Astrocyte (in vitro differentiated cells and primary cell): Measurements from ENCODE around the gene SND1. TPM values are rescaled to one million over a fixed set of nuclear protein-coding genes. Genes with fewer than 3 reads are reported as not detected.

Source experiments
- DNase-seq: peaks from one replicate; pipeline ENCODE4 v3.0.0-alpha.2; 2010; ENCODE audit warnings: low read depth
- FAIRE-seq: peaks from 2 replicates; lab custom pipeline; 2011; peaks lifted over from hg19 to GRCh38; lab: Jason Lieb, UNC
- H2AFZ ChIP-seq: 2 replicates; pipeline ENCODE4 v1.6.0; 2012; ENCODE audit warnings: low read depth, low read length, inconsistent platforms
- H3K27ac ChIP-seq: 2 replicates; pipeline ENCODE4 v1.5.1; 2011; ENCODE audit warnings: low read depth, low read length, inconsistent platforms
- H3K27me3 ChIP-seq: 2 replicates; pipeline ENCODE4 v1.6.0; 2011; ENCODE audit warnings: low read length, inconsistent platforms; ENCODE audit not compliant: insufficient read depth
- H3K36me3 ChIP-seq: 2 replicates; pipeline ENCODE4 v1.5.1; 2011; ENCODE audit warnings: low read length, inconsistent platforms; ENCODE audit not compliant: insufficient read depth
- H3K4me1 ChIP-seq: 2 replicates; pipeline ENCODE4 v1.5.1; 2011; ENCODE audit warnings: low read length, inconsistent platforms; ENCODE audit not compliant: insufficient read depth
- H3K4me2 ChIP-seq: 2 replicates; pipeline ENCODE4 v1.6.0; 2012; ENCODE audit warnings: low read length, inconsistent platforms
- H3K4me3 ChIP-seq: 2 replicates; pipeline ENCODE4 v1.5.1; 2011; ENCODE audit warnings: low read depth, mild to moderate bottlenecking, low read length, inconsistent platforms; ENCODE audit not compliant: insufficient read depth
- H3K79me2 ChIP-seq: 2 replicates; pipeline ENCODE4 v1.6.0; 2012; ENCODE audit warnings: mild to moderate bottlenecking, low read length, inconsistent platforms; ENCODE audit not compliant: insufficient read depth
- H3K9ac ChIP-seq: 2 replicates; pipeline ENCODE4 v1.6.0; 2012; ENCODE audit warnings: mild to moderate bottlenecking, low read length, inconsistent platforms
- H3K9me3 ChIP-seq: 2 replicates; pipeline ENCODE4 v1.5.1; 2012; ENCODE audit warnings: low read depth, mild to moderate bottlenecking, low read length, inconsistent platforms; ENCODE audit not compliant: insufficient read depth
- H4K20me1 ChIP-seq: 2 replicates; pipeline ENCODE4 v1.6.0; 2012; ENCODE audit warnings: low read length, inconsistent platforms; ENCODE audit not compliant: insufficient read depth
- H3K27ac Mint-ChIP-seq: one replicate; pipeline ENCODE4 v1.8.0; 2021; ENCODE audit warnings: mild to moderate bottlenecking, mixed read lengths; ENCODE audit not compliant: unreplicated experiment
- H3K27me3 Mint-ChIP-seq: one replicate; pipeline ENCODE4 v1.8.0; 2021; ENCODE audit warnings: low read depth, mixed read lengths; ENCODE audit not compliant: unreplicated experiment
- H3K36me3 Mint-ChIP-seq: one replicate; pipeline ENCODE4 v1.8.0; 2021; ENCODE audit warnings: low read depth, mixed read lengths; ENCODE audit not compliant: unreplicated experiment
- H3K4me1 Mint-ChIP-seq: one replicate; pipeline ENCODE4 v1.8.0; 2021; ENCODE audit warnings: low read depth, mixed read lengths; ENCODE audit not compliant: unreplicated experiment
- H3K4me3 Mint-ChIP-seq: one replicate; pipeline ENCODE4 v1.8.0; 2021; ENCODE audit warnings: mild to moderate bottlenecking, moderate library complexity, mixed read lengths; ENCODE audit not compliant: unreplicated experiment
- H3K9me3 Mint-ChIP-seq: one replicate; pipeline ENCODE4 v1.8.0; 2021; ENCODE audit warnings: mild to moderate bottlenecking, mixed read lengths; ENCODE audit not compliant: unreplicated experiment
- CTCF ChIP-seq: IDR thresholded peaks from 2 replicates; pipeline ENCODE4 v1.5.1; 2011; ENCODE audit warnings: low read depth, mild to moderate bottlenecking, inconsistent platforms, low read length, moderate library complexity; ENCODE audit not compliant: insufficient read depth
- EZH2 ChIP-seq: IDR thresholded peaks from 2 replicates; pipeline ENCODE4 v1.6.1; 2012; ENCODE audit warnings: mild to moderate bottlenecking, low read length, inconsistent platforms; ENCODE audit not compliant: insufficient read depth
- total RNA-seq: library from RNA; stranded (reverse); gene quantifications from 2 replicates; pipeline ENCODE4 v1.2.1, GENCODE V29; 2021

Gene SND1
- total RNA-seq, 1 donor from 2014 or later = 267 TPM

GRCh38 chr7:127609297-127609696 lies 42.7 kb upstream of the SND1 start:
- Mint-ChIP-seq H3K27me3 (peaks cover 22% of the 10 kb centered on the region), H3K9me3 (peaks cover 14% of the 10 kb centered on the region), H3K36me3 (no peaks in the 10 kb centered on the region), H3K27ac (no peak overlapping the region), H3K4me1 (no peaks in the 10 kb centered on the region), H3K4me3 (no peak overlapping the region)
- no peak for DNase-seq
- H3K4me3 ChIP-seq = no peak overlapping the region
- H3K27me3 ChIP-seq = no peaks in the 10 kb centered on the region
- H3K9ac ChIP-seq = no peak overlapping the region
- no peaks in the 10 kb centered on the region for H3K9me3 ChIP-seq
- no peaks in the 10 kb centered on the region for H3K36me3 ChIP-seq
- H3K4me2 ChIP-seq = no peak overlapping the region
- no peaks in the 10 kb centered on the region for H3K79me2 ChIP-seq
- no peak for FAIRE-seq
- no peak overlapping the region for H3K27ac ChIP-seq
- H2AFZ ChIP-seq = no peak overlapping the region
- H4K20me1 ChIP-seq = no peaks in the 10 kb centered on the region
- H3K4me1 ChIP-seq = no peaks in the 10 kb centered on the region
- TF ChIP-seq EZH2 (no peak), CTCF (no peak)

DNA sequence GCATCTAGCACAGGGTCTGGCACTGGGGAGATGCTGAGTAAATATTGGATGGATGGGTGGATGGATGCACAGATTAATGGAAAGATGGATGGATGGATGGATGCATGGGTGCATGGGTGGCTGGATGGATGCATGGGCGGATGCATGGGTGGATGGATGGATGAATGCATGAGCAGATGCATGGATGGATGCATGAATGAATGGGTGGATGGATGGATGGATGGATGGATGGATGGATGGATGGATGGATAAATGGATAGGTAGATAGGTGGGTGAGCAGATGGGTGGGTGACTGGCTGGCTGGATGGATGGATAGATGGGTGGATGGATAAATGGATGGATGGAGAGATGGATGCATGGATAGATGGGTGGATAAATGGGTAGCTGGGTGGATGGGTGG lies 39.7 kb upstream of the SND1 start:
- Histone ChIP-seq H2AFZ (no peak overlapping the region), H3K79me2 (no peaks in the 10 kb centered on the region), H3K4me1 (no peaks in the 10 kb centered on the region), H3K36me3 (no peaks in the 10 kb centered on the region), H3K27ac (no peak overlapping the region), H3K9ac (no peak overlapping the region), H3K4me2 (no peak overlapping the region), H4K20me1 (no peaks in the 10 kb centered on the region), H3K4me3 (no peak overlapping the region), H3K27me3 (peaks cover 20% of the 10 kb centered on the region), H3K9me3 (no peaks in the 10 kb centered on the region)
- Mint-ChIP-seq H3K27ac (no peak overlapping the region), H3K4me1 (no peaks in the 10 kb centered on the region), H3K4me3 (no peak overlapping the region), H3K9me3 (peaks cover 11% of the 10 kb centered on the region), H3K36me3 (no peaks in the 10 kb centered on the region), H3K27me3 (peaks cover 49% of the 10 kb centered on the region)
- FAIRE-seq (no peak), DNase-seq (no peak)
- no peak for TF ChIP-seq EZH2
- TF ChIP-seq CTCF = no peak

DNA sequence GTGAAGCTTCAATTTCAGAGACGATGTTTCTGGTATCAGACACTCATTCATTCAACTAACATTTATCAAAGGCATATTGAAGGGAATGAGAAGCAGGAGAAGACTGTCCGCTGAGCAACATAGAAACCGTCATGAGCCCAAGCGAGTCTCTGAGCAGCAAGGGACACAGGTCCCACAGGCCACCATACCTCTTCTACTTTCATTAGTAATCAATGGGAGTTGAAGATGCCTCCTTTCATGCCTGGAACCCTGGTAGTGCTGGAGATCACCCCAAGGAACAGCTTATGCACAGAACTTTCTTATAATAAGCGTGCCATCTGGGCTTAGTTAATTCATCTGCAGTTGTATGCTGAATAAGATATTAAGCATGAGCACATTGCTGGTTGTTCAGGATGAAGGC lies 35.3 kb upstream of the SND1 start:
- H3K9me3 Mint-ChIP-seq = peaks cover 7% of the 10 kb centered on the region
- H3K27me3 Mint-ChIP-seq = peaks cover 86% of the 10 kb centered on the region
- no peak for DNase-seq
- Histone ChIP-seq H3K9me3 (no peaks in the 10 kb centered on the region), H3K27ac (no peak overlapping the region), H3K9ac (no peak overlapping the region), H3K36me3 (no peaks in the 10 kb centered on the region), H3K4me1 (no peaks in the 10 kb centered on the region), H4K20me1 (no peaks in the 10 kb centered on the region), H2AFZ (no peak overlapping the region), H3K4me3 (no peak overlapping the region), H3K4me2 (no peak overlapping the region), H3K79me2 (no peaks in the 10 kb centered on the region), H3K27me3 (peaks cover 57% of the 10 kb centered on the region)
- no peak overlapping the region for H3K27ac Mint-ChIP-seq
- H3K36me3 Mint-ChIP-seq = no peaks in the 10 kb centered on the region
- H3K4me3 Mint-ChIP-seq = no peak overlapping the region
- TF ChIP-seq EZH2 = no peak
- no peak for FAIRE-seq
- H3K4me1 Mint-ChIP-seq = peaks cover 10% of the 10 kb centered on the region
